ENCODE results near the gene TMEM51. TPM values are rescaled to one million over a fixed set of nuclear protein-coding genes. Genes with fewer than 3 reads are reported as not detected.

TMEM51 gene
- total RNA-seq, 1 donor from 2014 or later = 31.4 TPM

DNA sequence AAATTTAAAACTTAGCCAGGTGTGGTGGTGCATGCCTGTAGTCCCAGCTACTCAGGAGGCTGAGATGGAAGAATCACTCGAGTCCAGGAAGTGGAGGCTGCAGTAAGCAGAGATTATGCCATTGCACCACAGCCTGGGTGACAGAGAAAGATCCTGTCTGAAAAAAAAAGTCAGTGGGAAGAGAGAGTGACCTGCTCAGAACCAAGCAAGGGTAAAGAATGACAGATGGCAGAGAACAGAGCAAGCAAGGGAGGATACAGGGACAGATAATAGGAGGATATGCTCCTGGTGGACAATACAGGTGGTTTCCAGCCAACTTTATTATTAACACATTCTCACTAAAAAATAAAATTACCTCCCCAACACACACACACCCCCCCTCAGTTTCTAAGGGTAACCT lies 4.6 kb upstream of the TMEM51 start:
- peaks cover 11% of the 10 kb centered on the region for H3K4me1 ChIP-seq
- no peaks in the 10 kb centered on the region for H3K36me3 ChIP-seq
- H3K27ac ChIP-seq = no peak overlapping the region
- H3K4me3 ChIP-seq = no peak overlapping the region
- TF ChIP-seq POLR2A (IDR thresholded peaks at IDR 0.05) (no peak), POLR2AphosphoS5 (IDR thresholded peaks at IDR 0.05; ENCODE audit: insufficient read depth in 1 of 2, low read depth in 1 of 2) (no peak)
- TF ChIP-seq, protein P1, sequence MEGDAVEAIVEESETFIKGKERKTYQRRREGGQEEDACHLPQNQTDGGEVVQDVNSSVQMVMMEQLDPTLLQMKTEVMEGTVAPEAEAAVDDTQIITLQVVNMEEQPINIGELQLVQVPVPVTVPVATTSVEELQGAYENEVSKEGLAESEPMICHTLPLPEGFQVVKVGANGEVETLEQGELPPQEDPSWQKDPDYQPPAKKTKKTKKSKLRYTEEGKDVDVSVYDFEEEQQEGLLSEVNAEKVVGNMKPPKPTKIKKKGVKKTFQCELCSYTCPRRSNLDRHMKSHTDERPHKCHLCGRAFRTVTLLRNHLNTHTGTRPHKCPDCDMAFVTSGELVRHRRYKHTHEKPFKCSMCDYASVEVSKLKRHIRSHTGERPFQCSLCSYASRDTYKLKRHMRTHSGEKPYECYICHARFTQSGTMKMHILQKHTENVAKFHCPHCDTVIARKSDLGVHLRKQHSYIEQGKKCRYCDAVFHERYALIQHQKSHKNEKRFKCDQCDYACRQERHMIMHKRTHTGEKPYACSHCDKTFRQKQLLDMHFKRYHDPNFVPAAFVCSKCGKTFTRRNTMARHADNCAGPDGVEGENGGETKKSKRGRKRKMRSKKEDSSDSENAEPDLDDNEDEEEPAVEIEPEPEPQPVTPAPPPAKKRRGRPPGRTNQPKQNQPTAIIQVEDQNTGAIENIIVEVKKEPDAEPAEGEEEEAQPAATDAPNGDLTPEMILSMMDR (IDR thresholded peaks at IDR 0.05) = no peak
- no peaks in the 10 kb centered on the region for H3K9me3 ChIP-seq
- no peak for DNase-seq (ENCODE audit: extremely low spot score in 2 of 2)
- no peaks in the 10 kb centered on the region for H3K27me3 ChIP-seq
- intact Hi-C loops (cut with DNase I) = no loop called here

DNA sequence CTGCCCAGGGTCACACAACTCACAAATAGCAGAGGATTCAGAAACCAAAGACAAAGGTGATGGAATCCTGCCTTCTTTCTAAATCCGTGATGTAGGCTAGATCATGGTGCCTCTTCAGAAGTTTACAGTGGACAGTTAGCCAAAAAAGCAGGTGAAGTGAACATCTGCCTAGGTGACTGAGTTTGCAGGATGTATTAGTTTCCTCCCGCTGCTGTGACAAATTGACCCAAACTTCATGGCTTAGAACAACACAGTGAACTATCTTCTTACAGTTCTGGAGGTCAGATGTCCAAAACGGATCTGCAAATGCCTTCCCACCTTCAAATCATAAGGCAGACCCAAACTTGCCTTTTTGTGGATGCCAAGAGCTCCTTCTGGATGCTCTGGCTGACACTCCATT lies 3.2 kb upstream of the TMEM51 start:
- no peaks in the 10 kb centered on the region for H3K36me3 ChIP-seq
- DNase-seq (ENCODE audit: extremely low spot score in 2 of 2) = no peak
- intact Hi-C loops (cut with DNase I) = loop anchor here (10.0 kb wide), 1 partner anchor 64 kb away; no protein-coding TSS in a partner anchor
- TF ChIP-seq POLR2AphosphoS5 (IDR thresholded peaks at IDR 0.05; ENCODE audit: insufficient read depth in 1 of 2, low read depth in 1 of 2) (no peak), POLR2A (IDR thresholded peaks at IDR 0.05) (no peak)
- TF ChIP-seq, protein P1 (IDR thresholded peaks at IDR 0.05) = no peak
- no peak overlapping the region for H3K4me3 ChIP-seq
- no peaks in the 10 kb centered on the region for H3K9me3 ChIP-seq
- no peak overlapping the region for H3K27ac ChIP-seq
- H3K4me1 ChIP-seq = peaks cover 24% of the 10 kb centered on the region
- no peaks in the 10 kb centered on the region for H3K27me3 ChIP-seq

DNA sequence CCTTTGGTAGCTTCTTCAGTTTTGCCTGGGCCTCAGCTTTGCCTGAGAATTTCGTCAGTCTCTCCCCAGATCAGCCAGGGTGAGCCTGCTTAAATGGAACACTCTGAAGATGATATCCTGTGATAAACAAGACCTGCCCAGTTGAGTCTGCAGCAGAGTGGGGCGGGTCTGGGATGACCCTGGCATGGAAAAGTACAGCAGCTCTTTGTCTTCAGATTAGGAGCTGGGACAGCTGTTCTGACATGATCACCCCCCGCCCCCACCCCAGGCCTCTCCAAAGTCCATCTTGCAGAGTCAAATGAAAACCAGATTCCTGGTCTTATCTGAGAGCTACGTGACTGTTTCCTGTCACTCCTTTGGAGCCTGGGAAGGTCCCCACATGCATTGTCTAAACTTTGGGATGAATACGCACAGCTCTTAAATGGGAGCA lies 2.2 kb upstream of the TMEM51 start:
- intact Hi-C loops (cut with DNase I) = loop anchor here (10.0 kb wide), 1 partner anchor 63 kb away; no protein-coding TSS in a partner anchor
- Histone ChIP-seq H3K27ac (peak overlapping the region; percentile 96), H3K4me1 (peaks cover 34% of the 10 kb centered on the region), H3K4me3 (no peak overlapping the region), H3K27me3 (no peaks in the 10 kb centered on the region), H3K9me3 (no peaks in the 10 kb centered on the region), H3K36me3 (no peaks in the 10 kb centered on the region)
- no peak for DNase-seq (ENCODE audit: extremely low spot score in 2 of 2)
- TF ChIP-seq POLR2A (IDR thresholded peaks at IDR 0.05) = no peak
- TF ChIP-seq POLR2AphosphoS5 (IDR thresholded peaks at IDR 0.05; ENCODE audit: insufficient read depth in 1 of 2, low read depth in 1 of 2) = no peak
- TF ChIP-seq, protein P1 (IDR thresholded peaks at IDR 0.05) = no peak

DNA sequence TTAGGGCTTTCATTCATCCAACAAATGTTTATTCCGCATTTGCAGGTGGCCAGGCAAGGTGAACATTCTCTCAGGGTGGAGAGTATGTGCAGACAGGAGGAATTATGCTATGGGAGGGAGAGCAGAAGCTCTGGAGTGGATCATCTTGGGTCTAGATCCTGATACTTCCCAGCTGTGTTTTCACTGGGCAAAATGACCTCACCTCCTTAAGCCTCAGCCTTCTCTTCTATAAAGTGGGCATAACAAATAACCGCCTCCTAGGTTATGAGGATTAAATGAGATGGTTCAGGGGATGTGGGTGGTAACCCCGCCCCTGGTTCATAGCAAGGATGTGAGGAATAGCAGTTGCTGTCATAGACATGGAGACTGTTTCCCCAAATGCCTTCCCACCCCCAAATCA lies 1.7 kb upstream of the TMEM51 start:
- TF ChIP-seq, protein P1 (IDR thresholded peaks at IDR 0.05) = no peak
- TF ChIP-seq POLR2AphosphoS5 (IDR thresholded peaks at IDR 0.05; ENCODE audit: insufficient read depth in 1 of 2, low read depth in 1 of 2) (no peak), POLR2A (IDR thresholded peaks at IDR 0.05) (no peak)
- DNase-seq (ENCODE audit: extremely low spot score in 2 of 2) = no peak
- Histone ChIP-seq H3K4me3 (peak overlapping the region in 1 of 2 donors; percentile 78), H3K36me3 (no peaks in the 10 kb centered on the region), H3K9me3 (no peaks in the 10 kb centered on the region), H3K27me3 (no peaks in the 10 kb centered on the region), H3K27ac (peak overlapping the region; percentile 96), H3K4me1 (peaks cover 35% of the 10 kb centered on the region)
- intact Hi-C loops (cut with DNase I) = loop anchor here (2.0 to 10.0 kb wide), 2 partner anchors 63 to 121 kb away; no protein-coding TSS in a partner anchor

DNA sequence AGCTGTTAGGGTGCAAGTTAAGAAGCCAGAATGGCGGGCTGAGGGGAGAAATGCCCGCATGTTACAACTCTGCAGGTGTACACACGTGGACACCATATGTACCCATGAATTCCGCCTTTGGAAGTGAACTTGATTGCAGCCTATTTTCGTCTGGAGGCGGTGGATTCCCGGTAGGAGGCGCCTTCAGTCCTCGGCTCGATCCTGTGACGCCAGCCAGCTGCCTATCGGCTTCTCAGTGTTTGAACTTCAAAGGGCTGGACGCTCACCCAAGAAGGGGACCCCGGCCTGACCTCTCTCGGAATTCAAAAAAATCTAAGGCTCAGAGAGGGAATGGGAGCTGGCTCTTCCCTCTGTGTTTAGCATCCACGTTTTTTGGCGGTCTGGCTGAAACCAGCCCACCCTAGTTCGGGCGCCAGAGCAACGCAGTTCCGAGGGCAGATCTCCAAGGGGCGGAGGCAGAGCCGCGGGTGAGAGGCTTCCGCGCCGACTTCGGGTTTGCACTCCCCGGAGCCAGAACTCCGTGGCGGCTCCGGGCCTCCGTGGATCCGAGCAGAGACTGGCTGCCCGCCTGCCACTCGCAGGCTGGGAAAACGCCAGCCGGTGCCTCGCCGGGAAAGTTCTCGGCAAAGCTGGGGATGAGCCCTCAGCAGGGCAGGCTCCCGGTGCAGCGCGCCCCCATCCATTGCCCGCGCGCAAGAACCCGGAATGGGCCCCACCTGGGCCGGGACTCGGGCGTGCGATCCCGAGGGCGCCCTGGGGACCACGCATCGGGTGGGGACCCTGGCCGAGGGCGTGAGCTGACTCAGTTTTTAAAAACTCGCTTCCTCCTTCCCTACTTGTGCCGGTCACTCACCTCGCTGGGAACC lies 996 bp upstream of the TMEM51 start:
- peaks cover 35% of the 10 kb centered on the region for H3K4me1 ChIP-seq
- TF ChIP-seq POLR2A (IDR thresholded peaks at IDR 0.05) (no peak), POLR2AphosphoS5 (IDR thresholded peaks at IDR 0.05; ENCODE audit: insufficient read depth in 1 of 2, low read depth in 1 of 2) (peak; percentile 69 to 76)
- TF ChIP-seq, protein P1 (IDR thresholded peaks at IDR 0.05) = peak; percentile 34 to 65 (median 42)
- DNase-seq (ENCODE audit: extremely low spot score in 2 of 2) = peak in 1 of 2 donors; percentile 95

More for the DNA sequence above, 996 bp upstream of the TMEM51 start:
- peak overlapping the region; percentile 96 for H3K27ac ChIP-seq
- no peaks in the 10 kb centered on the region for H3K36me3 ChIP-seq
- H3K4me3 ChIP-seq = peak overlapping the region; percentile 72 to 78
- no peaks in the 10 kb centered on the region for H3K9me3 ChIP-seq
- intact Hi-C loops (cut with DNase I) = loop anchor here (2.0 to 10.0 kb wide), 2 partner anchors 62 to 120 kb away; no protein-coding TSS in a partner anchor
- no peaks in the 10 kb centered on the region for H3K27me3 ChIP-seq
